OCI-LY1 (cell line): ENCODE measurements around the gene PHF19.

ENCODE experiments used
- H2AFZ ChIP-seq: fragments of 200-600 bp; sonication (generic), shearing (Covaris generic); 2 replicates; pipeline ENCODE4 v1.6.0; 2014; ENCODE audit warnings: antibody characterized with exemption, mild to moderate bottlenecking, low read length
- H3F3A ChIP-seq: fragments of 200-600 bp; sonication (generic), shearing (Covaris generic); 2 replicates; pipeline ENCODE4 v1.6.0; 2014; ENCODE audit warnings: mild to moderate bottlenecking, antibody characterized with exemption, low read length, moderate library complexity; ENCODE audit not compliant: insufficient read depth
- H3K27ac ChIP-seq: fragments of 200-600 bp; sonication (generic); 2 replicates; pipeline ENCODE4 v1.5.1; 2014; ENCODE audit warnings: low read length, mixed run types, mild to moderate bottlenecking, low read depth; ENCODE audit not compliant: poor library complexity, severe bottlenecking
- H3K27me3 ChIP-seq: fragments of 200-600 bp; sonication (generic); 2 replicates; pipeline ENCODE4 v1.6.0; 2014; ENCODE audit warnings: antibody characterized with exemption, mild to moderate bottlenecking, low read length, moderate library complexity; ENCODE audit not compliant: insufficient read depth
- H3K36me3 ChIP-seq: fragments of 200-600 bp; sonication (generic); 2 replicates; pipeline ENCODE4 v1.6.1; 2014; ENCODE audit warnings: mild to moderate bottlenecking, antibody characterized with exemption, low read length, moderate library complexity, mixed read lengths; ENCODE audit not compliant: insufficient read depth
- H3K4me1 ChIP-seq: fragments of 200-600 bp; sonication (generic); 2 replicates; pipeline ENCODE4 v1.5.1; 2014; ENCODE audit warnings: mild to moderate bottlenecking, low read length, moderate library complexity; ENCODE audit not compliant: insufficient read depth, severe bottlenecking
- H3K4me2 ChIP-seq: fragments of 200-600 bp; sonication (generic), shearing (Covaris generic); 2 replicates; pipeline ENCODE4 v1.6.1; 2014; ENCODE audit warnings: low read length
- H3K4me3 ChIP-seq: fragments of 200-600 bp; sonication (generic); 2 replicates; pipeline ENCODE4 v1.5.1; 2014; ENCODE audit warnings: low read length, low read depth, mild to moderate bottlenecking, mixed read lengths; ENCODE audit not compliant: poor library complexity, severe bottlenecking
- H3K79me2 ChIP-seq: fragments of 200-600 bp; shearing (Covaris generic); 2 replicates; pipeline ENCODE4 v1.6.1; 2016; ENCODE audit warnings: mixed run types, low read length, mixed read lengths; ENCODE audit not compliant: insufficient read depth
- H3K9ac ChIP-seq: fragments of 200-600 bp; sonication (generic), shearing (Covaris generic); 2 replicates; pipeline ENCODE4 v1.6.1; 2014; ENCODE audit warnings: mild to moderate bottlenecking, low read length, mixed read lengths
- H3K9me2 ChIP-seq: fragments of 200-600 bp; sonication (generic), shearing (Covaris generic); 2 replicates; pipeline ENCODE4 v1.6.1; 2014; ENCODE audit warnings: low read depth, mild to moderate bottlenecking, low read length, mixed read lengths
- H3K9me3 ChIP-seq: fragments of 200-600 bp; shearing (Covaris generic); 2 replicates; pipeline ENCODE4 v1.6.1; 2014; ENCODE audit warnings: low read length, mixed read lengths
- H4K20me1 ChIP-seq: fragments of 200-600 bp; sonication (generic), shearing (Covaris generic); 2 replicates; pipeline ENCODE4 v1.6.0; 2016; ENCODE audit warnings: mild to moderate bottlenecking, low read length; ENCODE audit not compliant: insufficient read depth
- CTCF ChIP-seq: fragments of 200-600 bp; sonication (generic), shearing (Covaris generic); IDR thresholded peaks from 2 replicates; pipeline ENCODE4 v1.5.1; 2017; ENCODE audit warnings: mild to moderate bottlenecking, antibody characterized with exemption, low read length, moderate library complexity, mixed read lengths
- EZH2 ChIP-seq: fragments of 200-600 bp; sonication (generic), shearing (Covaris generic); IDR thresholded peaks from 2 replicates; pipeline ENCODE4 v1.8.0; 2017; ENCODE audit warnings: borderline replicate concordance, mixed run types, mild to moderate bottlenecking, antibody characterized with exemption, low read length, moderate library complexity, mixed read lengths

PHF19 gene

GRCh38 chr9:120875195-120875565 is 1.8 kb downstream of the PHF19 start:
- peak overlapping the region; percentile 97 for H3K27ac ChIP-seq
- no peaks in the 10 kb centered on the region for H3K9me3 ChIP-seq
- H3K9ac ChIP-seq = peak overlapping the region; percentile 99

GRCh38 chr9:120874226-120875194 is 2.5 kb downstream of the PHF19 start:
- H3K9me3 ChIP-seq = no peaks in the 10 kb centered on the region
- peaks cover 6% of the 10 kb centered on the region; the same call in 1 of the 2 replicates for H3F3A ChIP-seq
- H3K27me3 ChIP-seq = no peaks in the 10 kb centered on the region
- H3K4me2 ChIP-seq = peak overlapping the region; percentile 77; the same call in 1 of the 2 replicates
- TF ChIP-seq EZH2 (no peak), CTCF (no peak)
- H3K79me2 ChIP-seq = no peaks in the 10 kb centered on the region
- H4K20me1 ChIP-seq = no peaks in the 10 kb centered on the region
- no peaks in the 10 kb centered on the region for H3K9me2 ChIP-seq
- peaks cover 45% of the 10 kb centered on the region for H3K4me1 ChIP-seq
- H2AFZ ChIP-seq = no peak overlapping the region
- peaks cover 50% of the 10 kb centered on the region; the same call in 1 of the 2 replicates for H3K36me3 ChIP-seq
- H3K27ac ChIP-seq = peak overlapping the region; percentile 97
- H3K9ac ChIP-seq = peak overlapping the region; percentile 99; the same call in 1 of the 2 replicates
- H3K4me3 ChIP-seq = no peak overlapping the region

More at GRCh38 chr9:120875195-120875565, 1.8 kb downstream of the PHF19 start:
- Histone ChIP-seq H3K36me3 (peaks cover 45% of the 10 kb centered on the region; the same call in 1 of the 2 replicates), H3K27me3 (no peaks in the 10 kb centered on the region), H3K4me2 (peak overlapping the region; percentile 77), H3K79me2 (no peaks in the 10 kb centered on the region), H2AFZ (no peak overlapping the region), H3K9me2 (no peaks in the 10 kb centered on the region), H3K4me1 (peaks cover 43% of the 10 kb centered on the region), H4K20me1 (no peaks in the 10 kb centered on the region), H3K4me3 (peak overlapping the region; percentile 82), H3F3A (peaks cover 6% of the 10 kb centered on the region; the same call in 1 of the 2 replicates)
- no peak for TF ChIP-seq EZH2
- TF ChIP-seq CTCF = no peak

- Histone ChIP-seq H3K79me2 (no peaks in the 10 kb centered on the region), H3K4me2 (no peak overlapping the region), H3K9me3 (no peaks in the 10 kb centered on the region), H2AFZ (no peak overlapping the region), H3F3A (peaks cover 6% of the 10 kb centered on the region; the same call in 1 of the 2 replicates), H3K36me3 (peaks cover 50% of the 10 kb centered on the region; the same call in 1 of the 2 replicates), H3K4me1 (peaks cover 41% of the 10 kb centered on the region), H3K9me2 (no peaks in the 10 kb centered on the region), H3K9ac (no peak overlapping the region), H3K27ac (peak overlapping the region; percentile 97), H3K4me3 (no peak overlapping the region), H3K27me3 (no peaks in the 10 kb centered on the region), H4K20me1 (no peaks in the 10 kb centered on the region)
- no peak for TF ChIP-seq CTCF
- no peak for TF ChIP-seq EZH2
Measured at GRCh38 chr9:120873512-120873911, 3.5 kb downstream of the PHF19 start.
